HCT116 (cell line): Measurements from ENCODE around the gene TMPRSS9. TPM values are rescaled to one million over a fixed set of nuclear protein-coding genes. Genes with fewer than 3 reads are reported as not detected.

Experiments
- ATAC-seq: fragments of 200-7000 bp; cut with Tn5 transposase; 2 replicates; pipeline ENCODE4 v1.9.1; 2020; ENCODE audit warnings: mild to moderate bottlenecking, moderate library complexity
- BruUV-seq: library from RNA; stranded (reverse); fragments of 400-500 nt; replicated peaks from 2 replicates; lab custom pipeline; 2021; lab: Mats Ljungman, UMichigan
- CTCF ChIA-PET: fragments of 300-600 bp; sonication (Branson Sonifier 250); formaldehyde crosslinking; loops from one replicate; lab custom pipeline; 2021; ENCODE audit warnings: antibody characterized with exemption; lab: Charles Lee
- POLR2A ChIA-PET: fragments of 300-600, 350-600 bp; sonication (Branson Sonifier 250); formaldehyde crosslinking; loops from one replicate; lab custom pipeline; 2021; ENCODE audit warnings: antibody characterized with exemption; lab: Charles Lee
- RAD21 ChIA-PET, 2 experiments: fragments of 300-600 bp; sonication (Branson Sonifier 250); formaldehyde crosslinking; loops; one replicate each; lab custom pipeline; 2023; ENCODE audit warnings: low total read pairs in 2 of 2; ENCODE audit not compliant: uncharacterized antibody in 2 of 2, unreplicated experiment in 2 of 2, low non-redundant PET in 1 of 2; lab: Charles Lee
- DNase-seq: peaks from one replicate; pipeline ENCODE4 v3.0.0-alpha.2; 2010; ENCODE audit warnings: low read depth, low spot score
- H2AFZ ChIP-seq: fragments of 200-600 bp; shearing (Covaris generic), sonication (generic); 2 replicates; pipeline ENCODE4 v1.6.1; 2017; ENCODE audit warnings: low read depth, mixed run types, mixed read lengths, antibody characterized with exemption, low read length; ENCODE audit not compliant: poor library complexity, severe bottlenecking
- H3K27ac ChIP-seq: 2 replicates; pipeline ENCODE4 v1.5.1; 2012; ENCODE audit warnings: low read depth, low read length
- H3K27me3 ChIP-seq: fragments of 200-600 bp; sonication (generic); 2 replicates; pipeline ENCODE4 v1.6.1; 2016; ENCODE audit warnings: mixed run types, low read length, mixed read lengths; ENCODE audit not compliant: insufficient read depth
- H3K36me3 ChIP-seq, 2 experiments: fragments of 200-500 bp in 1 of 2; fragments of 200-600 bp in 1 of 2; sonication (Bioruptor generic) in 1 of 2; sonication (generic) in 1 of 2; 2 replicates each; pipeline versions ENCODE4 v1.5.1 to v1.6.1; 2014 to 2016; ENCODE audit warnings: low read length in 2 of 2, inconsistent platforms in 1 of 2, mixed read lengths in 1 of 2, mixed run types in 1 of 2; ENCODE audit not compliant: insufficient read depth in 2 of 2, control insufficient read depth in 1 of 2
- H3K4me1 ChIP-seq, 2 experiments: fragments of 200-600 bp in 1 of 2; sonication (generic) in 1 of 2; 2 replicates each; pipeline versions ENCODE4 v1.5.1 to v1.6.1; 2012 to 2017; ENCODE audit warnings: low read length in 2 of 2, inconsistent platforms in 1 of 2, mild to moderate bottlenecking in 1 of 2, mixed read lengths in 1 of 2, mixed run types in 1 of 2, moderate library complexity in 1 of 2; ENCODE audit not compliant: insufficient read depth in 2 of 2, control insufficient read depth in 1 of 2
- H3K4me2 ChIP-seq: fragments of 200-600 bp; sonication (generic); 2 replicates; pipeline ENCODE4 v1.6.1; 2017; ENCODE audit warnings: mixed run types, low read length, mixed read lengths
- H3K4me3 ChIP-seq, 2 experiments: fragments of 200-600 bp in 1 of 2; sonication (generic) in 1 of 2; replicated peaks in 1 of 2; 2 replicates each; pipeline ENCODE4 v1.5.1; 2011 to 2016; ENCODE audit warnings: low read length in 2 of 2, control low read depth in 1 of 2, low read depth in 1 of 2, mild to moderate bottlenecking in 1 of 2, mixed read lengths in 1 of 2, mixed run types in 1 of 2
- H3K79me2 ChIP-seq: fragments of 200-600 bp; sonication (generic); 2 replicates; pipeline ENCODE4 v1.6.1; 2017; ENCODE audit warnings: mild to moderate bottlenecking, mixed run types, low read length, moderate library complexity, mixed read lengths; ENCODE audit not compliant: insufficient read depth
- H3K9ac ChIP-seq: fragments of 200-600 bp; sonication (generic); 2 replicates; pipeline ENCODE4 v1.6.1; 2016; ENCODE audit warnings: low read length, mixed read lengths
- H3K9me2 ChIP-seq: fragments of 200-600 bp; sonication (generic), shearing (Covaris generic); 2 replicates; pipeline ENCODE4 v1.6.1; 2017; ENCODE audit warnings: mixed run types, mild to moderate bottlenecking, moderate library complexity; ENCODE audit not compliant: insufficient read depth
- H3K9me3 ChIP-seq, 2 experiments: fragments of 200-500 bp in 1 of 2; fragments of 200-600 bp in 1 of 2; sonication (Bioruptor generic) in 1 of 2; sonication (generic) in 1 of 2; 2 replicates each; pipeline ENCODE4 v1.6.1; 2014 to 2017; ENCODE audit warnings: low read length in 2 of 2, mixed read lengths in 2 of 2, inconsistent platforms in 1 of 2, low read depth in 1 of 2, mild to moderate bottlenecking in 1 of 2, mixed run types in 1 of 2, moderate library complexity in 1 of 2; ENCODE audit not compliant: control insufficient read depth in 1 of 2, insufficient read depth in 1 of 2
- H4K20me1 ChIP-seq: fragments of 200-600 bp; sonication (generic), shearing (Covaris generic); 2 replicates; pipeline ENCODE4 v1.6.1; 2017; ENCODE audit warnings: mixed run types, mild to moderate bottlenecking, moderate library complexity; ENCODE audit not compliant: insufficient read depth
- ATF3 ChIP-seq: IDR thresholded peaks from 2 replicates; pipeline ENCODE4 v1.6.1; 2012
- CBX3 ChIP-seq: IDR thresholded peaks from 2 replicates; pipeline ENCODE4 v1.6.1; 2012; ENCODE audit warnings: low read depth
- CTCF ChIP-seq, 3 experiments: fragments of 200-600 bp in 1 of 3; sonication (generic) in 1 of 3; IDR thresholded peaks in 2 of 3; conservative IDR thresholded peaks in 1 of 3; 2 replicates each; pipeline ENCODE4 v1.5.1; 2012 to 2017; ENCODE audit warnings: low read depth in 2 of 3, low read length in 2 of 3, antibody characterized with exemption in 1 of 3, borderline replicate concordance in 1 of 3, control low read depth in 1 of 3, mild to moderate bottlenecking in 1 of 3, mixed read lengths in 1 of 3, mixed run types in 1 of 3, moderate library complexity in 1 of 3; ENCODE audit not compliant: insufficient read depth in 1 of 3
- EGR1 ChIP-seq: IDR thresholded peaks from 2 replicates; pipeline ENCODE4 v1.6.1; 2012; ENCODE audit warnings: low read depth
- EZH2phosphoT487 ChIP-seq: fragments of 200-600 bp; IDR thresholded peaks from 2 replicates; pipeline ENCODE4 v1.6.1; 2018; ENCODE audit warnings: antibody characterized with exemption, borderline replicate concordance
- FOSL1 ChIP-seq: IDR thresholded peaks from 2 replicates; pipeline ENCODE4 v1.6.1; 2012; ENCODE audit warnings: low read depth
- MAX ChIP-seq: IDR thresholded peaks from 2 replicates; pipeline ENCODE4 v1.6.1; 2012
- RAD21 ChIP-seq: IDR thresholded peaks from 2 replicates; pipeline ENCODE4 v1.6.1; 2012; ENCODE audit warnings: low read depth, mild to moderate bottlenecking
- REST ChIP-seq: IDR thresholded peaks from 2 replicates; pipeline ENCODE4 v1.6.1; 2012; ENCODE audit warnings: low read depth
- TCF7L2 ChIP-seq: IDR thresholded peaks from 2 replicates; pipeline ENCODE4 v1.7.0; 2011; ENCODE audit warnings: borderline replicate concordance, inconsistent platforms; ENCODE audit not compliant: insufficient read depth, insufficient read length; ENCODE audit errors: extremely low read depth
- YY1 ChIP-seq: IDR thresholded peaks from 2 replicates; pipeline ENCODE4 v1.6.1; 2011; ENCODE audit warnings: low read length, low read depth, moderate library complexity, mild to moderate bottlenecking; ENCODE audit not compliant: insufficient replicate concordance; ENCODE audit errors: extremely low read depth
- ZBTB33 ChIP-seq: IDR thresholded peaks from 2 replicates; pipeline ENCODE4 v1.6.1; 2011; ENCODE audit warnings: mild to moderate bottlenecking, low read length, moderate library complexity; ENCODE audit not compliant: insufficient replicate concordance; ENCODE audit errors: extremely low read depth
- ZFX ChIP-seq: fragments of 450-650 bp; IDR thresholded peaks from 2 replicates; pipeline ENCODE4 v1.6.1; 2017
- ZNF274 ChIP-seq: fragments of 200-500 bp; sonication (Bioruptor generic); IDR thresholded peaks from 2 replicates; pipeline ENCODE4 v1.6.1; 2014; ENCODE audit warnings: mild to moderate bottlenecking, low read depth, low read length, inconsistent platforms
- intact Hi-C: fragments of 100-400 bp; cut with micrococcal nuclease; formaldehyde crosslinking; loops from 2 replicates; pipeline ENCODE4 v1.10.0; 2022
- total RNA-seq: library from RNA; stranded (reverse); gene quantifications from one replicate; pipeline ENCODE4 v1.2.1, GENCODE V29; 2021; ENCODE audit not compliant: unreplicated experiment

TMPRSS9 gene
- total RNA-seq, 1 experiment from 2014 or later, result not detected

- intact Hi-C loops, result no loop called here
- no peaks in the 10 kb centered on the region for H3K4me1 ChIP-seq
- peaks cover 35 to 37% of the 10 kb centered on the region in 2 experiments; a peak in 3 of 4 replicates for H3K36me3 ChIP-seq
- POLR2A ChIA-PET, result no interaction called here
- no peak for ATAC-seq
- no peak overlapping the region for H3K4me3 ChIP-seq
- H4K20me1 ChIP-seq, result 0 out of 2 replicates have a peak, but pooled peaks cover 4% of the 10 kb centered on the region
- H3K9me3 ChIP-seq, result no peaks in the 10 kb centered on the region
- RAD21 ChIA-PET, result no interaction called here
- H3K27me3 ChIP-seq, result no peaks in the 10 kb centered on the region
- TF ChIP-seq EGR1 (no peak), TCF7L2 (no peak), CTCF (IDR thresholded peaks at IDR 0.05 in 2 of 3, conservative IDR thresholded peaks at IDR 0.05 in 1 of 3; ENCODE audit: borderline replicate concordance in 1 of 3, insufficient read depth in 1 of 3, low read depth in 2 of 3, low read length in 2 of 3) (no peak), YY1 (no peak), EZH2phosphoT487 (no peak), ATF3 (no peak), ZNF274 (no peak), ZFX (no peak), CBX3 (no peak), FOSL1 (no peak), ZBTB33 (no peak), RAD21 (no peak), MAX (no peak), REST (no peak)
- peaks cover 92% of the 10 kb centered on the region for H3K79me2 ChIP-seq
- no peak overlapping the region for H3K9ac ChIP-seq
- no peak overlapping the region for H2AFZ ChIP-seq
- no peak for DNase-seq
- no TSS peak for BruUV-seq
- CTCF ChIA-PET, result no interaction called here
- no peaks in the 10 kb centered on the region for H3K9me2 ChIP-seq
- H3K4me2 ChIP-seq, result no peak overlapping the region
- no peak overlapping the region for H3K27ac ChIP-seq
Measured at GRCh38 chr19:2443116-2443784, 83.2 kb downstream of the TMPRSS9 start.
